Fibroblast of the aortic adventitia (primary cell): Measurements from ENCODE around the gene METTL16. TPM values are rescaled to one million over a fixed set of nuclear protein-coding genes. Genes with fewer than 3 reads are reported as not detected.

Experiments used
- DNase-seq: peaks from one replicate; pipeline ENCODE4 v3.0.0-alpha.2; 2010; ENCODE audit warnings: low read depth
- H3K4me3 ChIP-seq: 2 replicates; pipeline ENCODE4 v1.5.1; 2011; ENCODE audit warnings: low read depth, mild to moderate bottlenecking, control low read depth, low read length, moderate library complexity
- total RNA-seq: library from RNA; depleted of rRNA; stranded (reverse); fragments of >200 nt; gene quantifications from 2 replicates; pipeline ENCODE4 v1.2.3, GENCODE V29; 2012; ENCODE audit warnings: low replicate concordance
- TF ChIP-seq, protein P1 (sequence below): IDR thresholded peaks from 2 replicates; pipeline ENCODE4 v1.5.1; 2011; ENCODE audit warnings: mild to moderate bottlenecking, low read length, control low read depth, inconsistent platforms; ENCODE audit not compliant: insufficient read depth

The METTL16 gene
- total RNA-seq, 1 donor, result 18.7 TPM

- no peak for DNase-seq
- TF ChIP-seq, protein P1, sequence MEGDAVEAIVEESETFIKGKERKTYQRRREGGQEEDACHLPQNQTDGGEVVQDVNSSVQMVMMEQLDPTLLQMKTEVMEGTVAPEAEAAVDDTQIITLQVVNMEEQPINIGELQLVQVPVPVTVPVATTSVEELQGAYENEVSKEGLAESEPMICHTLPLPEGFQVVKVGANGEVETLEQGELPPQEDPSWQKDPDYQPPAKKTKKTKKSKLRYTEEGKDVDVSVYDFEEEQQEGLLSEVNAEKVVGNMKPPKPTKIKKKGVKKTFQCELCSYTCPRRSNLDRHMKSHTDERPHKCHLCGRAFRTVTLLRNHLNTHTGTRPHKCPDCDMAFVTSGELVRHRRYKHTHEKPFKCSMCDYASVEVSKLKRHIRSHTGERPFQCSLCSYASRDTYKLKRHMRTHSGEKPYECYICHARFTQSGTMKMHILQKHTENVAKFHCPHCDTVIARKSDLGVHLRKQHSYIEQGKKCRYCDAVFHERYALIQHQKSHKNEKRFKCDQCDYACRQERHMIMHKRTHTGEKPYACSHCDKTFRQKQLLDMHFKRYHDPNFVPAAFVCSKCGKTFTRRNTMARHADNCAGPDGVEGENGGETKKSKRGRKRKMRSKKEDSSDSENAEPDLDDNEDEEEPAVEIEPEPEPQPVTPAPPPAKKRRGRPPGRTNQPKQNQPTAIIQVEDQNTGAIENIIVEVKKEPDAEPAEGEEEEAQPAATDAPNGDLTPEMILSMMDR, result no peak
- no peak overlapping the region for H3K4me3 ChIP-seq
These were observed 78.0 kb downstream of the METTL16 start for GRCh38 chr17:2433696-2434095.

GRCh38 chr17:2427910-2428309 lies 83.8 kb downstream of the METTL16 start:
- H3K4me3 ChIP-seq, result no peak overlapping the region
- DNase-seq, result no peak
- TF ChIP-seq, protein P1, result no peak

GRCh38 chr17:2427215-2427614 lies 84.5 kb downstream of the METTL16 start:
- no peak overlapping the region for H3K4me3 ChIP-seq
- TF ChIP-seq, protein P1, result no peak
- DNase-seq, result peak; percentile 62

DNA sequence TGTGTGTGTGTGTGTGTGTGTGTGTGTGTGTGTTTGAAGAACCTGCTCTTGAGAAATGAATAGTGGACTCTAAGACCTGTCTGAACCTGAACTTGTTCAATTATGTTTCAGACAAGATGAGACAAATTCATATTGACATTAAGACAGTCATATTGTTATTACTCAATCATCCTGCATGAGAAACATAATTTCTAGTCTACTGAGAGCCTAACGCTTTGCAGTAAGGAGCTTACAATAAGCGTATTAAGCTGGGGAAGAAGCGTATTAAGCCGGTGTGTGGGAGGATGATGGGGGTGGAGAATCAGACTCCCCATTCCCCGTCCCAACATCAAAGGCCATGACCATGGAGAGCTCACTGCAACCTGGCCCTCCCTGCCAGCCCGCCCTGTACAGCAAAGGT lies 88.4 kb downstream of the METTL16 start:
- TF ChIP-seq, protein P1, result no peak
- H3K4me3 ChIP-seq, result no peak overlapping the region
- no peak for DNase-seq

DNA sequence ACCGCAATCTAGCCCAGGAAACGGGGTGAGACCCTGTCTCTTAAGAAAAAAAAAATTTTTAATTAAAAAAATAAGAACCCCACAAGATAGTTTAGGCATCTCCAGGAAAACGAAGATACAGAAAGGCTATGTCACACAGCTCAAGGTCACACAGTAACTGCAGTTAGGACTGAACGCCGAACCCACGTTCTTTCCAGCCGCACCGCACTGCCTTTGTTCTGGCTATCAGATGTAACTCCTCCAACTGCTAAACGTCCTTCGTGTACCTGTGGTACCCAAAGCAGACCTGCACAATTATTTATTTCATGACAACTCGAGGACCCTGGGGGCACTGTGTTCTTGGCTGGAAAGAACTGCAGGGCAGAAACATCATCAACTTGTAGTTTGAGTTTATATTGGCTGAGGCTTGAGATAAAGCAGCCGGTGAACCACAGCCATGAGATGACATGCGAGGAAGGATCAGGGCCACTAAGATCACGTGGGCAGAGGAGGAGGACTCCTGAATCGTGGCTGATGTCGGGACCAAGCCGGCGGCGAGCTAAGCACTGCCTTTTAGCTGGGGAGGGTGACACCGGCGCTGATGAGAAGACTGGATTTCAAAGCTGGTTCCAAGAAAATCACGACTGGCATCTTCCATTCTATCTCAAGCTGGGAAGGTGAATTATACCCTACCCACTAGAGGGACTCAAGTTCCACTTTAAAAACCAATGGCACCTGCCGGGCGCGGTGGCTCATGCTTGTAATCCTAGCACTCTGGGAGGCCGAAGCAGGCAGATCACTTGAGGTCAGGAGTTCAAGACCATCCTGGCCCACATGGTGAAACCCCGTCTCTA lies 90.2 kb downstream of the METTL16 start:
- H3K4me3 ChIP-seq, result no peak overlapping the region
- no peak for DNase-seq
- TF ChIP-seq, protein P1, result no peak

DNA sequence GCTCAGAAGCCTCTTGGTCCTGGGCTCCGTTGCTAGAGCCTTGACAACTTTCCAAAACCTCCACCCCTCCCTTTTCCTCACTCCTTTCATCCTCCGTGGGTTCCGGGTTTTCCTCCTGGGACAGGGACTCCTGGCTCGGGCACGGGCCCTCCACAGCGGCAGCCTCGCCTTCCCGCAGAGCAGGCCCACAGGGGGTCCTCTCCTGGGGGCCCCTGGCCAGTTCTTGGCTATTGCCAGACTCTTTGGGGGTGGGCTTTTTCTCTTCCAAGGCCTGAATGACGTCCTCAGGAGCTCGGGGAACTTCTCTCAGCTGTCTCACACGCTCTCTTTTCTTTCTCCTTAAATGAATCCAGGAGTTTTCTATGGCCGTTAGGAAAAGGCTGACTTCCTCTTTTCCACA lies 91.5 kb downstream of the METTL16 start:
- DNase-seq, result no peak
- TF ChIP-seq, protein P1, result no peak
- no peak overlapping the region for H3K4me3 ChIP-seq
